ENCODE data around the gene ZIC2. TPM values are rescaled to one million over a fixed set of nuclear protein-coding genes. Genes with fewer than 3 reads are reported as not detected.

ZIC2 gene
- total and polyA plus RNA-seq, 2 of the 8 experiments (the other 6 are each of a cell fraction or from before 2014, with no cell fraction given), result 53.2 to 372 TPM

DNA sequence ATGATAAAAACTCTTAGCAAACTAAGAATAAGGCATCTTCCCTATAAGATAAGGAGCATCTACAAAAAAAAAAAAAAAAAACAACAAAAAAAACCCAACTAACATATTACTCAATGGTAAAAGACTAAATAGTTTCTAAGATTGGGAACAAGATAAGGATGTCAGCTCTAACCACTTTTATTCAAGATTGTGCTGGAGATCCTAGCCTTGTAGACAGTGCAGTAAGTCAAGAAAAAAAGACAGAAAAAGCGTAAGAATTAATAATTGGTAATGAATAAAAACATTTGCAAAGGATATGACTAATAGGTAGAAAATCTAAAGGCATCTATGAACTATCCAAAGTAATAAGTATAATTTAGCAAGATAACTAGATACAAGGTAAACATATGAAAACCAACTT is 33.0 kb downstream of the ZIC2 start:
- no peak overlapping the region for H4K91ac ChIP-seq (replicated peaks; ENCODE audit: insufficient read length, low read length)
- H3K23me2 ChIP-seq (ENCODE audit: low read depth, low read length), result no peaks in the 10 kb centered on the region
- no peak overlapping the region for H3K9ac ChIP-seq (replicated peaks in 1 of 4; ENCODE audit: extremely low read depth in 1 of 4, low read depth in 3 of 4, low read length in 3 of 4)
- 100% methylated on average over 1 of the region's 1 CpG; no CpG with 5 or more reads in 1 of the 2 experiments for WGBS, 2 experiments (ENCODE audit: extremely low coverage in 1 of 2, insufficient coverage in 1 of 2, insufficient read length in 1 of 2, insufficient replicate concordance in 2 of 2, low coverage in 1 of 2, low lambda C conversion rate in 2 of 2, missing lambda C conversion rate in 1 of 2)
- no peaks in the 10 kb centered on the region for H3K79me1 ChIP-seq (ENCODE audit: low read depth, low read length)
- no peak overlapping the region for H2AFZ ChIP-seq (ENCODE audit: low read length)
- no peak overlapping the region for H2BK12ac ChIP-seq (ENCODE audit: low read depth, low read length)
- no peak overlapping the region for H3K23ac ChIP-seq (ENCODE audit: insufficient read length)
- H3K56ac ChIP-seq (replicated peaks; ENCODE audit: insufficient read length, low read depth, low read length), result no peak overlapping the region
- no peak overlapping the region for H3K4me2 ChIP-seq (ENCODE audit: insufficient read depth in 1 of 2, low read depth in 2 of 2, low read length in 2 of 2)
- TF ChIP-seq GABPA (IDR thresholded peaks at IDR 0.05; ENCODE audit: borderline replicate concordance, insufficient read depth, low read length) (no peak), SAP30 (IDR thresholded peaks at IDR 0.05; ENCODE audit: insufficient read depth, insufficient replicate concordance, low read length) (no peak), TBP (IDR thresholded peaks at IDR 0.05; ENCODE audit: low read depth, low read length) (no peak), NANOG (IDR thresholded peaks at IDR 0.05; ENCODE audit: insufficient read depth, low read depth, low read length, poor library complexity, severe bottlenecking) (no peak), HDAC6 (IDR thresholded peaks at IDR 0.05; ENCODE audit: low read depth, low read length) (no peak), POU5F1 (IDR thresholded peaks at IDR 0.05; ENCODE audit: low read depth, low read length) (no peak)
- TF ChIP-seq, protein P1, sequence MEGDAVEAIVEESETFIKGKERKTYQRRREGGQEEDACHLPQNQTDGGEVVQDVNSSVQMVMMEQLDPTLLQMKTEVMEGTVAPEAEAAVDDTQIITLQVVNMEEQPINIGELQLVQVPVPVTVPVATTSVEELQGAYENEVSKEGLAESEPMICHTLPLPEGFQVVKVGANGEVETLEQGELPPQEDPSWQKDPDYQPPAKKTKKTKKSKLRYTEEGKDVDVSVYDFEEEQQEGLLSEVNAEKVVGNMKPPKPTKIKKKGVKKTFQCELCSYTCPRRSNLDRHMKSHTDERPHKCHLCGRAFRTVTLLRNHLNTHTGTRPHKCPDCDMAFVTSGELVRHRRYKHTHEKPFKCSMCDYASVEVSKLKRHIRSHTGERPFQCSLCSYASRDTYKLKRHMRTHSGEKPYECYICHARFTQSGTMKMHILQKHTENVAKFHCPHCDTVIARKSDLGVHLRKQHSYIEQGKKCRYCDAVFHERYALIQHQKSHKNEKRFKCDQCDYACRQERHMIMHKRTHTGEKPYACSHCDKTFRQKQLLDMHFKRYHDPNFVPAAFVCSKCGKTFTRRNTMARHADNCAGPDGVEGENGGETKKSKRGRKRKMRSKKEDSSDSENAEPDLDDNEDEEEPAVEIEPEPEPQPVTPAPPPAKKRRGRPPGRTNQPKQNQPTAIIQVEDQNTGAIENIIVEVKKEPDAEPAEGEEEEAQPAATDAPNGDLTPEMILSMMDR (IDR thresholded peaks at IDR 0.05; ENCODE audit: control extremely low read depth in 1 of 3, insufficient read depth in 1 of 3, low read depth in 1 of 3, low read length in 3 of 3), result no peak
- FAIRE-seq, result no peak
- H2AK5ac ChIP-seq (ENCODE audit: low read depth, low read length), result no peak overlapping the region
- H2BK5ac ChIP-seq (ENCODE audit: low read depth, low read length), result no peak overlapping the region
- no peak overlapping the region for H3K4me3 ChIP-seq (ENCODE audit: extremely low read depth in 1 of 4, insufficient read depth in 2 of 4, low read depth in 3 of 4, low read length in 4 of 4)
- no peak overlapping the region for H4K5ac ChIP-seq (ENCODE audit: insufficient read length, low read depth, low read length)
- POLR2A ChIA-PET (ENCODE audit: partially characterized antibody), result no interaction called here
- no peak overlapping the region for H3K27ac ChIP-seq (ENCODE audit: low read depth, low read length)
- H4K8ac ChIP-seq (ENCODE audit: extremely low read depth, insufficient read depth, low read length), result no peak overlapping the region
- no peaks in the 10 kb centered on the region for H3K36me3 ChIP-seq (ENCODE audit: control insufficient read depth in 2 of 4, insufficient read depth in 4 of 4, low read length in 3 of 4)
- H3K4ac ChIP-seq (replicated peaks; ENCODE audit: insufficient read length, low read depth, low read length), result no peak overlapping the region
- H2BK20ac ChIP-seq (ENCODE audit: low read length), result no peak overlapping the region
- CTCF ChIA-PET (ENCODE audit: partially characterized antibody), result interaction anchor here (0.6 to 1.3 kb wide), 4 partner anchors 12 to 555 kb away, joined by 3 read pairs; no protein-coding TSS in a partner anchor
- H3K14ac ChIP-seq (ENCODE audit: insufficient read length), result no peak overlapping the region
- H3K4me1 ChIP-seq (replicated peaks in 1 of 4; ENCODE audit: control insufficient read depth in 3 of 4, insufficient read depth in 4 of 4, low read length in 3 of 4), result no peaks in the 10 kb centered on the region
- DNase-seq (ENCODE audit: low read depth in 1 of 2, low spot score in 2 of 2), result no peak
- no peak overlapping the region for H2BK15ac ChIP-seq (ENCODE audit: low read length)
- no peaks in the 10 kb centered on the region for H4K20me1 ChIP-seq (replicated peaks in 1 of 2; ENCODE audit: control insufficient read depth in 1 of 2, insufficient read depth in 2 of 2, low read length in 2 of 2)
- no peak overlapping the region for H3K18ac ChIP-seq (ENCODE audit: extremely low read depth, low read length)
- no peak overlapping the region for H2BK120ac ChIP-seq (replicated peaks; ENCODE audit: low read depth, low read length)
- no peaks in the 10 kb centered on the region; a peak in 1 of 7 replicates for H3K27me3 ChIP-seq (replicated peaks in 1 of 4; ENCODE audit: control insufficient read depth in 3 of 4, extremely low read depth in 1 of 4, insufficient read depth in 3 of 4, low read length in 3 of 4)
- no peaks in the 10 kb centered on the region for H3K9me3 ChIP-seq (ENCODE audit: insufficient read depth in 2 of 2, low read depth in 1 of 2, low read length in 1 of 2)
- H3K79me2 ChIP-seq (ENCODE audit: control insufficient read depth in 1 of 2, insufficient read depth in 2 of 2, low read length in 2 of 2), result no peaks in the 10 kb centered on the region
